AG20443 (cell line): Measurements from ENCODE around the gene TEX264.
"Not testable (repeated sequence)": the region's sequence is repeated elsewhere in the genome, so short reads cannot be mapped to it uniquely, and the experiment has no call there.

ENCODE experiments used
- DNase-seq: peaks from one replicate; pipeline ENCODE4 v3.0.0; 2012; ENCODE audit warnings: low spot score, mixed read lengths

The TEX264 gene, protein sequence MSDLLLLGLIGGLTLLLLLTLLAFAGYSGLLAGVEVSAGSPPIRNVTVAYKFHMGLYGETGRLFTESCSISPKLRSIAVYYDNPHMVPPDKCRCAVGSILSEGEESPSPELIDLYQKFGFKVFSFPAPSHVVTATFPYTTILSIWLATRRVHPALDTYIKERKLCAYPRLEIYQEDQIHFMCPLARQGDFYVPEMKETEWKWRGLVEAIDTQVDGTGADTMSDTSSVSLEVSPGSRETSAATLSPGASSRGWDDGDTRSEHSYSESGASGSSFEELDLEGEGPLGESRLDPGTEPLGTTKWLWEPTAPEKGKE

DNA sequence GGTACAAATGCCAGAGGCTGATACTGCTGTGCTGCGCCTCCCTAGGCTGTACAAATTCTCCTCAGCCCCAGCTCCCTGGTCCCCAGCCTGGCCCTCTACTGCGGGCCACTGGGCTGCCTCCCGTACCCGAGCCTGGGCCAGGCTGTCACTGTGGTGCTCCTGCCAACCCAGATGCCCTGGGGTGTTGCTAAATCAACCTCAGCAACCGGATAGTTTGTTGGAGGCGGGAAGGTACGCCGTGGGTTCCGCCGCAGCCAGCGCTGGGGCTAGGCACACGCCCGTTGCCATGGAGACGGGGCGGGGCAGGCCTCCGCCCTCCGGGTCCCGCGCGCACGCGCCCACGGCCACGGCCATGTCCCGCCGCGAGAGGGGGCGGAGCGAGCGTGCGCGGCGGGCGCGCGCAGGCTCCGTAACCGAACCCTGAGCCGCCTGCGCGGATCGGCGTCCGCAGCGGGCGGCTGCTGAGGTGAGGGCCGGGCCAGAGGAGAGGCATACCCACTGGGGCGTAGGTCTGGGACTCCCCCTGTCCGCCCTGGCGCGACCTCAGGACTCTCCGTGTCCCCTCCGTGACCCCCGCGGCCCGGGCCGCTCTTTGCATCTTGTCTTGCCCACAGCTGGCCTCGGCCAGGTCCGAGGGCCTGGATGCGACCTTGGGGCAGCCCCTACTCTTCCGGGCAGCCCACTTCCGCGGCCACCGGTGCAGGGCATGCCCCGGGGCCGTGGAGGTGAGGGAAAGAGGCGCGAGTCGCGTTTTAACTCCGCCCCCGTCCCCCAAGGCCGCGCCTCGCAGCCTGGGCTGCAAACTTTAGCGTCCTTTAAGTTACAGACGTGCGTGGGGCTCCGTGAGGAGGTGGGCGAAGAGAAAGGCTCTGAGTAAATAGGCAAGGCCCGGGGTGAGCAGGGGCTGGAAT lies at the start of gene TEX264:
TEX264 (plus strand) TSS at position 430 of the 911 bp plus-strand sequence. CDS start 3,053 bp downstream, outside the sequence.
- peak; percentile 100 for DNase-seq

DNA sequence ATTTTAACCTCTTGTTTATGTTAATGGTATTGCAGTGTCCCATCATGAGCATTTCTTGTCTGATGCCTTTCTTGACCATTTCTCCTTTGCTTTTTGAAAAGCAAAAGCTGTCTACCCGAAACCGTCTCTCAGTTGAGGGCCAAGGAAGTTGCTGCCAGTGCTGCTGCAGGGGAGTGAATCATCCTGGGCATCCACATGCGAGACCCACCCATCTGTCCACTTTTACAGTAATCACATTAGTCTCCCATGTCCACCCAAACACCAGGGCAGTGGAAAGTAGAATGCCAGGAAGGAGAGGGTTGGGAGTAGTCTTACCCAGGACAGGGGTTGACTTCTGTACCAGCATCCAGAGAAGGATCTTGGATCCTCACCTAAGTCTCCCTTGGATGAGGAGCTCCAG lies 48.6 kb upstream of the TEX264 start:
- peak; percentile 67 for DNase-seq

DNA sequence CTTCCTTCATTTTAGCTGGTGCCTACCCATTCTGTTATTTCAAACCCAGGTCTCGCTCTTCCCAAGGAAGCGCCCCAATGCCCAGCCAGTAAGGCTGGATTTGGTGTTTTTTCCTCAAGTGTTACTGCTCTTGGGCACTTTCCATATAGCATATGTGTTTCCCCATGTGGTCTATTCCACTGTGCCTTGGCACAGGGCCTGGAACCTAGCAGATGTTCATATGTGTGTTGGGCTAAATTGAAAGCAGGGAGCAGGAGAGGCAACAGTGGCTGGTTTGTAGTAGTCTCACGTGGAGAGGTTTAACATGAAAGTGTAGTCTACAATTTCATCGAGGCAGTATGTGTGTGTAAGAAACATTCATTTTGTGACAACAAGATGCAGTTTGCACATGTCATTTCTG lies 48.2 kb upstream of the TEX264 start:
- peak; percentile 58 for DNase-seq

DNA sequence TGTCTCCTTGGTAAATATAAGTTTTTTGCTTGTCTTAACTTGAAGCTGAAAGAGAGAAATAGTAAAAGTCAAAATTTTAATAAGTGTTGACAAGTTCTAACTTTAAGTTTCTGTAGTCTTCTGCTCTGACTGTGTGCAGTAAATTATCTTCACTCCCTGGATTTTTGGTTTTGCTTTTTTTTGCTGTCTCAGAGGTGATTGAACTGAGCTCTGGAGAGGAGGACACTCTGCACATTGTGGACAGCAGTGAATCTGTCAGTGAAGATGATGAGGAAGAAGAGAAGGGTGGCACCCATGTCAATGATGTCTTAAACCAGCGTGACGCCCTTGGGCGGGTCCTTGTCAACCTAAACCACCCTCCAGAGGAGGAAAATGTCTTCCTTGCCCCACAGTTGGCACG lies 40.5 kb upstream of the TEX264 start:
- DNase-seq = no peak

DNA sequence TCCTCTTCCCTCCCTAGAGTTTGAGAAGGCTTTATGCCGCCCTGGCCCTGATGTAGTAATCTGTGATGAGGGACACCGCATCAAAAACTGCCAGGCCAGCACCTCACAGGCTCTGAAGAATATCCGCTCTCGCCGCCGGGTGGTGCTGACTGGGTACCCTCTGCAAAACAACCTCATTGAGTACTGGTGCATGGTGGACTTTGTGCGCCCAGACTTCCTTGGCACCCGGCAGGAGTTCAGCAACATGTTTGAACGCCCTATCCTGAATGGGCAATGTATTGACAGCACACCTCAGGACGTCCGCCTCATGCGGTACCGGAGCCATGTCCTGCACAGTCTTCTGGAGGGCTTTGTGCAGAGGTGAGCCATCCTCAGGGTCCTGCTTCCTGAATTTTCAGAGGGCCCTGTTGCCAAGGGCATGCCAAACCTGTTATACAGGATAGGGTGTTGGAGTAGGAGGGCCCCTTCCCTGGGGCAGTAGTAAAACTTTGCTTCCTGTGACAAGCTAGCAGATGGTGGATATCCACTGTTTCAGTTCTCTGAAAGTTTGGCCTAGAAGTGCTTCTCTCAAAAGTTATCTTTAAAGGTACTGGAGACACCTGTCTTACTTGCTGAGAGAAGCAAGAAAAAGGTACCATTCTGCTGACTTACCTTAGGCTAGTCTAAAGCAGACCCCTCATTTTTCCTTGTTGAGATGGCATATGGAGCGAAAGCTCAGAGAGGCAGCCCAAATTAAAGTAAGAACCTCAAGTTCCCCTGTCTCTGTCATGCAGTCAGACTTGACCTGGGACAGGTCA lies 33.7 kb upstream of the TEX264 start:
- DNase-seq = no peak

DNA sequence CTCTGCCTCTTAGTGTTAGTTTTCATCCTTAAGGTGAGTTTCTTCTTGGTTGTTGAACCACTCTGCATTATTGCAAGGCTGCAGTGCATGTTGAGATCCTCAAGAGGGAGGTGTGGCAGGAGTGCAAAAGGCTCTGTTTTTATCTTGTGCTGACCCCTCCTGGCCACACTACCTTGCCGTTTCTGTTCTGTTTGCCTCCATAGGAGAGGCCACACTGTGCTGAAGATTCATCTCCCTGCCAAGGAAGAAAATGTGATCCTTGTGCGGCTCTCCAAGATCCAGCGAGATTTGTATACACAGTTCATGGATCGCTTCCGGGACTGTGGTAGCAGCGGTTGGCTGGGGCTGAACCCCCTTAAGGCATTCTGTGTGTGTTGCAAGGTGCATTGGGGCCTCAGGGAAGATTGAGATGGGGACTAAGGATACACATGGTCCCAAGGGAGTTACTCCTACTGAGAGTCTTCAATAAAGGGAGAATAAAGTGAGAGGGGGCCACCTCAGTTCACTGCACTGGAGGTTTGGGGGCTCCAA lies 33.0 kb upstream of the TEX264 start:
- DNase-seq = peak; percentile 80

DNA sequence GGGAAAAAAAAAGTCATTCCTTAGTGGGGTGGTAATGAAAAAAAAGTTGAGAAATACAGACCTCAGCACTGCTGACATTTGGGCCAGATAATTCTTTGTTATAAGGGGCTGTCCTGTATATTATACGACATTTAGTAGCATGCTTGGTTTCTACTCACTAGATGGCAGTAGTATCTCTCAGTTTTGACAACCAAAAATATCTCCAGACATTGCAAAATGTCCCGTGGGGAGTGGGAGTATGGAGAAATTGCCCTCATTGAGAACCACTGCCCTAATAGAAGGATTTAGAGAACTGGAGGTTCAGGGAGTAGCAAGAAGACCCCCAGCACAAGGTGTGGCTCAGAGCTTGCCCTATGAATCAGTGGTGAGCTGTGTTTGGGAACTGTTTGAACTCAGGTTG lies 28.6 kb upstream of the TEX264 start:
- DNase-seq = no peak

DNA sequence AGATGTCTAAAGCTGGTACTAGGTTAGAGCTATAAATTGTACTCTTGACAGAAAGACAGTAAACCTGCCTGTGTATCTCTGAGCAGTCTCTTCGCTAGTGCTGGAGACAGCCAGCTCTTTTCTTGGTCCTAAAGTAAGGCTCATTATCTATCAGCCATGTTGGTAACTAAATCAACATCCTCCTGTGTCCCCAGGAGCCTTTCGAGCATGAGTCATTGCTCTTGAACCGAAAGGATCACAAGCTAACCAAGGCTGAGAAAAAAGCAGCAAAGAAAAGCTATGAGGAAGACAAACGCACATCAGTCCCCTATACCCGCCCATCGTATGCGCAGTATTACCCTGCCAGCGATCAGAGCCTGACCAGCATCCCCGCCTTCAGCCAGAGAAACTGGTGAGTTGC lies 25.0 kb upstream of the TEX264 start:
- no peak for DNase-seq

DNA sequence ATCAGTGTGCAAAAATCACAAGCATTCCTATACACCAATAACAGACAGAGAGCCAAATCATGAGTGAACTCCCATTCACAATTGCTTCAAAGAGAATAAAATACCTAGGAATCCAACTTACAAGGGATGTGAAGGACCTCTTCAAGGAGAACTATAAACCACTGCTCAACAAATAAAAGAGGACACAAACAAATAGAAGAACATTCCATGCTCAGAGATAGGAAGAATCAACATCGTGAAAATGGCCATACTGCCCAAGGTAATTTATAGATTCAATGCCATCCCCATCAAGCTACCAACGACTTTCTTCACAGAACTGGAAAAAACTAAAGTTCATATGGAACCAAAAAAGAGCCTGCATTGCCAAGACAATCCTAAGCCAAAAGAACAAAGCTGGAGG lies 18.9 kb upstream of the TEX264 start:
- not testable (repeated sequence) for DNase-seq

DNA sequence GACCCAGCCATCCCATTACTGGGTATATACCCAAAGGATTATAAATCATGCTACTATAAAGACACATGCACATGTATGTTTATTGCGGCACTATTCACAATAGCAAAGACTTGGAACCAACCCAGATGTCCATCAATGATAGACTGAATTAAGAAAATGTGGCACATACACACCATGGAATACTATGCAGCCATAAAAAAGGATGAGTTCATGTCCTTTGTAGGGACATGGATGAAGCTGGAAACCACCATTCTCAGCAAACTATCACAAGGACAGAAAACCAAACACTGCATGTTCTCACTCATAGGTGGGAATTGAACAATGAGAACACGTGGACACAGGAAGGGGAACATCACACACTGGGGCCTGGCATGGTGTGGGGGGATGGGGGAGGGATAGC lies 17.6 kb upstream of the TEX264 start:
- DNase-seq = not testable (repeated sequence)

DNA sequence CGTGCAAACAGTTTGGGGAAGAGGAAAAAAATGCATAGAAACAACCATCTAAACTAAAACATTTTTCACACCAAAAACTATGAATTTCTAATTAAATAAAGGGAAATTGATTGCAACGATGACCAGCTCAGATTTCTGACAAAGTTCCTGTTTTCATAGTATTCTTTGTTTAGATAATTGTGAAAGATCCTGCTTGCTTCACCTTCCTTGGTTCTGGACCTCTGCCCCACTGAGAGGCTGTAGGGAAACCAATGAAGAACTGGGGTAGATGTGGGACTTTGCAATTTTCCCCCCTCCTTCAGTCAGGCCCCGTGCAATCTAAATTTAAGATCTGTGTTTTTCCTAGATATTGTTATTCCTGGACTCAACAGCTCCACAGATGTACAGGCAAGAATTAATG lies 13.8 kb upstream of the TEX264 start:
- no peak for DNase-seq

DNA sequence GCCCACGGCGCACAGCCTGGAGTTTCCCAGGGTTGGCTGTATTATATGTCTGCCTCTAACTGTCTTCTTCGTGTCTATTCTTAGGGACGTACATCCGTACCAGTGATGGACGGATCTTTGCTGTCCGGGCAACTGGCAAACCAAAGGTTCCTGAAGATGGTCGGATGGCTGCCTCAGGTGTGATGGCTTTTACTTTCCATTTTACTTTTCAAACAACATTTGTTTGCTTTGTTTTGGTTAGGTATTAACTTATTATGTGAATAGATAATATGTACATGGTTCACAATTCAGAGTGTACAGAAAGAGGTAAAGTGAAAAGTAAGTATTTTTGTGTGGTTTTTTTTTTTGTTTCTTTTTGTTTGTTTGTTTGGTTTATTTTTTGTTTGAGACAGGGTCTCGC lies 11.1 kb upstream of the TEX264 start:
- DNase-seq = no peak

DNA sequence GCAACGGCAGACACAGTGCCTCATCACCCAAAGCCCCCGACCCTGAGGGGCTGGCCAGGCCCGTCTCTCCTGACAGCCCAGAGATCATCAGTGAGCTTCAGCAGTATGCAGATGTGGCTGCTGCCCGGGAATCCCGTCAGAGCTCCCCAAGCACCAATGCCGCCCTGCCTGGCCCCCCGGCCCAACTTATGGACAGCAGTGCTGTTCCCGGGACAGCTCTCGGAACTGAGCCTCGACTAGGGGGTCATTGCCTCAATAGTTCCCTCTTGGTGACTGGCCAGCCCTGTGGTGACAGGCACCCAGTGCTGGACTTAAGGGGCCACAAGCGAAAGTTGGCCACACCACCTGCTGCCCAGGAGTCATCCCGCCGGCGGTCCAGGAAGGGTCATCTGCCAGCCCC lies 8.6 kb upstream of the TEX264 start:
- DNase-seq = no peak

DNA sequence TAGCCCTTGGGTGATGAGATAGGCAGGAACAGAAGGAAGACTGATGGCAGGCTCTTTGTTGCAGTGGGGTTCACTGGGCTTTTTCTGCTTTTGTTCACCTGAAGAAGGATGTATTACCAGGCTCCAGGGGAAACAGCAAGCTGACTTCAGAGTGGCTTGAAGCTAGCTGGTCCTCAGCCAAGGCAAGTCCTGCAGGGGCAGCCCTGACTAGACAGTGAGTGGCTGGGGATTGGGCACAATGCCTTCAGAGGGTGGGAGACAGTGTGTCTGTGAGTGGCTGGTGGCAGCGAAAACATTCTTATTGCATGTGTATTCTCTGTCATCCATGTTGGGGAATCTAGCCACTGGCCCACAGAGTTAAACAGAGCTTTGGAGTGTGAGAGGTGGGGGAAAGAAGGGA lies 2.3 kb upstream of the TEX264 start:
- no peak for DNase-seq

DNA sequence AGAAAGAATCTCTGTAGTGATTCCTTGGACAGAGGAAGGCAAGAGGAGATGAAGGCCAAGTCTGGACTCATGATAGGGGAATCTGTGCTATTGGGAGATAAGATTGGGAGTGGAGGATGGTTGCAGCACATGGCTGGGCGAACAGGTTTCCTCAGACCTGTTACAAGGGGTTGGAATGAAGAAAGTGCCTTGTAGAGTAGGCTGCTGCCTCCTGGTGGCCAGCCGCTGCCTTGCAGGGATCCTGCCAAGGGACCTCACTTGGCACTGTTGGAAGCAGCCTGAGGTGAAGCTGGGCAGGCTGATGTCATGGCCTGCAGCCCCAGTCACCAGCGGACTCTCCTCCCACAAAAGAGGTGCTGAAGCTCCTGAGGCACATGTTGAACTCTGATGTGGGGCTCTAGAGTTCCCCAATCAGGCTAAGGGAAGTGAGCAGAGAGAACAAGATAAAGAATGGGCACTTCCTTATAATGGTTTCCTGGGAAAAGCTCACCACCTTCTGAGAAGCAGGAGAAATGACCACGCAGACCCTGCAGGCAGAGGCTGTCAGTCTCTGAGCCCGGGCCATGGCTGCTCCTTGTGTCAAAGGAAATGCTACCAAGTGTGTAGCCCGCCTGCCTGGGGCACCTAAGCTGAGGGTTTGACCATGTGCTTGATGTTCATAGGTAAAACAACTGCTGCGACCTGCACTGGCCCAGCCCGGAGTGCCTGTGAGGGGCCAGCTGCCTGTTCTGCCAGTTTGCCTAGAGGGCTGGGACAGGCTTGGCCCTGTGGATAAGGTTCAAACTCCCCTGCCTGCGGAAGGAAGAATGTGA lies 1.6 kb upstream of the TEX264 start:
- DNase-seq = peak; percentile 90

DNA sequence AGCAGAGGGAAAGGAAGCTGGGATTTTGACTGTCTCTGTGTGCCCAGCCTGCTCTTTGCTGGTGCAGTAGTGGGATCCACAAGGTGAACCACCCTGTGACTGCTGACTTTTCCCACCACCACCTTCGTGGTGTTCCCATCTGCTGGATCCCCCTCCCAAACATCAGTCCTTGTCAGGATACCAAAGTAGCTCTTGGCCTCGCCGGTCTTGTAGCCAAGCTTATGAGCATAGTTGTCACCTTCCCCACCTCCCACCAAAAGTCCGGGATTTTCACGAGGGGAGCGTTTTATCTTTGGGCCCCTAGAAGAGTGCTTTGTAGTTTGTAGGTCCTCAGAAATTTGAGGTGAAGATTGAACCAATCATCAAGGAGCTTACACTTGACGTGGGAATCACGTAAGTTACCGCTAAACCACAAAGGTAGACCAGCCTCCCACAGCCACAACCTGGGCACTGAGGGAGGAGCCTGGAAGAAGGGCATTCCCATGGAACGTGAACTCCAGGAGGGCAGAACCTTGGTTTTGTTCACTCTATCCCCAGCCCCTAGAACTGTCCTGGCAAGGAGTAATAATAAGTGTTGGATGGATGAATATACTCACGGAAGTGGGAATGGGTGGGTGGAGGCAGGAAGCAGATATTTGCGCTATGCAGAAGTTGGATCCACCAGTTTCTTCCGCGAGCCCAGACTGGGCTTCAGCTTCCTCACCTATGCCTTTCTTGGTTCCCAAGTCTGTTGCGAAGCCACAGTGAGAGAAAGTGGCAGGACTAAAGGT lies 814 bp upstream of the TEX264 start:
- DNase-seq = no peak

DNA sequence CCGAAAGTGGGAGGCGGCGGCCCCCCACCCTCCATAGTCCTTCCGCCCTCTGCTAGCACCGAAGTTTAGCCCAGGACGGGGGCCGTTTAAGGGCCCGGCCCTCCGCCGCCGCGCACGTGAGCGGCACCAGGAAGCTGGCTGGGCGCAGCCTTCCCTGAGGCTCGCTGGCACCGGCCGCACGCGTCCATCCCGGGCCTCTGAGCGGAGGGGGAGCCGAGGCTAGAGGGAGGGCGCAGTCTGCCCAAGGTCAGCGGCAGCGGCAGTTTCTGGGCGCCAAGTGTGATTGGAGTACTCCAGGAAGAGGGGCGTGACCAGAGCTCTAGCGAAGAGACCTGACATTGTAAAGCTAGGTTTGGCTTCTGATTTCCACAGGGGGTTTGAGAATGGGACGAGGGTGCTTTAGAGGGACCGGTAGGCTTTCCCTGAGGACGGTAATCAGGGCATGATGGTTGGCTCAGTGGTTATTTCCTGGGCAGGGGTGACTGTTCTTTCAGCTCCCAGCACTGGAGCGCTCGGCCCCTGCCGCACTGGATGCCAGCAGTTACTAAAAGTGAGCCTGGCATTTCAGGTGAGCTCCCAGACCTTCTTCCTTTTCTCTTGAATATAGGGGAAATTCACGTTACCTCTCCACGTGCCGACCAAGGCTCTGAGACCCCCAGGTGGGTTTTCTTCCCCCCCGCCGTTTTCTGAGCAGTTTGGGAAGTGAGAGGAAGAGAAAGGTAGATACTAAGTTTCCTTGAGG lies 853 bp downstream of the TEX264 start:
- peak; percentile 83 for DNase-seq

DNA sequence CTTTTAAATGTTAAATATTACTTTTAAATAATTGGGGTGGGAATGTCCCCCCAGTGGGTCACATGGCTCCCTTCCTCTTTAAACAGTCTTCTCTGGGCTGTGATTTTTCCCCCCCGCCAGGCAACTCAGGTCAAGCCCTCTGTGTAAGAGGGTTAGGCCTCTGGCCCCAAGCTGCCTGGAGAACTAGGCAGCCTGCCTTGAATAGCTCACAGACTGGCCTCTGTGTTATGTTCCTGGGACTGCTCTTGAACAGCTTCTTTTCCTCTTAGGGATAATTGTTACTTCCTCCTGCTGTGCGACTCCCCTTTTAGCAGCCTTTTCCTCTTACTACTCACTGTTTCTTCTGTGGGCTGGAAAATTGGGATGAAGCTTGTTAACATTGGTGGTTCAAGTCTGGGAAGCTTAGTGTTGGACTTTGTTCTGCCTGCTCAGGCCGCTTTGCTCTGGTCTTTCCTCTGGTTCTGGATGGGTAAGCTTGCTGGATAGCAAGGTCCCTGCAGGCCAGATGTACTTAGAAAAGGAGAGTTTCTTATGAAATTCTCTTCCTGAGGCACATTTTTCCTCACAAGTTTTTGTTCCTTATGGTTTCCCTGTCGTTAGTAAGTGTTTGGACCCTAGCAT lies 2.2 kb downstream of the TEX264 start:
- DNase-seq = no peak
